Psoas muscle (tissue), 8 donors: Measurements from ENCODE around the gene DCC. TPM values are rescaled to one million over a fixed set of nuclear protein-coding genes. Genes with fewer than 3 reads are reported as not detected.

Experiments used
- ATAC-seq, 4 donors: fragments of 200-7000 bp; cut with Tn5 transposase; one replicate each; pipeline ENCODE4 v1.9.1; 2020; ENCODE audit warnings: moderate library complexity in 3 of 4, mild to moderate bottlenecking in 2 of 4
- DNase-seq, 2 donors: peaks; one replicate each; pipeline ENCODE4 v3.0.0-alpha.2; 2020
- H3K27ac ChIP-seq: fragments of 200-600 bp; one replicate; pipeline ENCODE4 v1.8.0; 2022
- H3K27me3 ChIP-seq, 3 donors: fragments of 200-600 bp in 1 of 3; one replicate each; pipeline versions ENCODE4 v1.6.1 to v1.8.0; 2013 to 2022; ENCODE audit warnings: low read length in 2 of 3, mild to moderate bottlenecking in 2 of 3, moderate library complexity in 1 of 3; ENCODE audit not compliant: insufficient read depth in 3 of 3
- H3K36me3 ChIP-seq, 2 donors: fragments of 200-600 bp in 1 of 2; one replicate each; pipeline versions ENCODE4 v1.6.1 to v1.8.0; 2013 to 2022; ENCODE audit warnings: low read depth in 1 of 2, mild to moderate bottlenecking in 1 of 2, moderate library complexity in 1 of 2; ENCODE audit not compliant: insufficient read depth in 1 of 2
- H3K4me1 ChIP-seq: fragments of 200-600 bp; one replicate; pipeline ENCODE4 v1.8.0; 2022
- H3K4me3 ChIP-seq: fragments of 200-600 bp; one replicate; pipeline ENCODE4 v1.8.0; 2022; ENCODE audit warnings: mild to moderate bottlenecking
- H3K9me3 ChIP-seq: fragments of 200-600 bp; one replicate; pipeline ENCODE4 v1.8.0; 2022
- WGBS, 3 donors: extraction: QIAGEN DNeasy Blood & Tissue Kit; methylation state at CpG; one replicate each; pipeline versions ENCODE4 v1.1.6 to v1.1.7; 2013; 5-methylcytosine and 5-hydroxymethylcytosine counted together
- intact Hi-C, 2 donors: fragments of 100-400 bp; cut with DNase I; formaldehyde crosslinking; loops; one replicate each; pipeline versions ENCODE4 v1.11.0 to v1.14.2; 2022
- polyA plus RNA-seq, 3 donors: library from polyadenylated mRNA; stranded (reverse); fragments of 200-250 nt; gene quantifications; one replicate each; pipeline ENCODE4 v1.2.3, GENCODE V29; 2013
- total RNA-seq, 4 donors: library from RNA; stranded (reverse); fragmentation: NEBNext Ultra II Directional in 2 of 4; extraction: Animal tissue kit (Norgen Biotek cat#: 25700) in 2 of 4; gene quantifications; one replicate each; pipeline versions ENCODE4 v1.2.1 to v1.2.4, GENCODE V29; 2021 to 2023
- TF ChIP-seq, protein P1 (sequence below): fragments of 200-600 bp; IDR thresholded peaks from one replicate; pipeline ENCODE4 v1.8.0; 2022; ENCODE audit warnings: antibody characterized with exemption
- donor health status: healthy with polysubstance abuse.
- donor health status: DM: no; HTN: no; CAD: no; lungs with moderate emphysema.
- donor health status: Bipolar disorder and iron deficiency.
- donor health status: healthy.
- donor health status: DM: yes; HTN: yes; CAD: no.
- donor health status: DM: no; HTN: no; CAD: no.
- donor health status: DM: no; HTN: no; CAD: no.
- donor health status: DM: yes; HTN: yes; CAD: no.

The DCC gene
- total and polyA plus RNA-seq, 7 donors, result 0.01 to 0.02 TPM; not detected in 5

DNA sequence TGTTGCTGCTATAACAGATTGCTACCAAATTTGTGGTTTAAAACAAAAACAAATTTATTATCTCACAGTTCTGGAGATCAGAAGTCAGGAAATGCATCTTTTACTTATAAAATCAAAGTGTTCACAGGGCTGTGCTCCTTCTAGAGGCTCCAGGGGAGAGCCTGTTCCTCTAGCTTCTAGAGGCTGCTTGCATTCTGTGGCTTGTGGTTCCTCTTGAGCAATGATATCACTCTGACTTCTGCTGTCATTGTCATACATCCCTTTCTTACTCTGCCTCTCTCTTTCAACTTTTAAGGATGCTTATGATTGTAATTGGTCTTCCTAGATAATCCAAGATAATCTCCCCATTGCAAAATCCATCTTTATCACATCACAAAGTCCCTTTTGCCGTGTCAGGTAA is 6.1 kb upstream of the DCC start:
- H3K4me3 ChIP-seq, result no peak overlapping the region
- 60 to 73% (median 71%) methylated on average over 1 of the region's 1 CpG for WGBS, 3 donors
- no peaks in the 10 kb centered on the region for H3K4me1 ChIP-seq

GRCh38 chr18:52334307-52334706 is 5.7 kb upstream of the DCC start:
- no peak for ATAC-seq
- no peak for DNase-seq
- 68 to 79% (median 73%) methylated on average over 2 of the region's 2 CpGs for WGBS, 3 donors
- no peaks in the 10 kb centered on the region for H3K36me3 ChIP-seq
- intact Hi-C loops, result no loop called here
- TF ChIP-seq, protein P1, sequence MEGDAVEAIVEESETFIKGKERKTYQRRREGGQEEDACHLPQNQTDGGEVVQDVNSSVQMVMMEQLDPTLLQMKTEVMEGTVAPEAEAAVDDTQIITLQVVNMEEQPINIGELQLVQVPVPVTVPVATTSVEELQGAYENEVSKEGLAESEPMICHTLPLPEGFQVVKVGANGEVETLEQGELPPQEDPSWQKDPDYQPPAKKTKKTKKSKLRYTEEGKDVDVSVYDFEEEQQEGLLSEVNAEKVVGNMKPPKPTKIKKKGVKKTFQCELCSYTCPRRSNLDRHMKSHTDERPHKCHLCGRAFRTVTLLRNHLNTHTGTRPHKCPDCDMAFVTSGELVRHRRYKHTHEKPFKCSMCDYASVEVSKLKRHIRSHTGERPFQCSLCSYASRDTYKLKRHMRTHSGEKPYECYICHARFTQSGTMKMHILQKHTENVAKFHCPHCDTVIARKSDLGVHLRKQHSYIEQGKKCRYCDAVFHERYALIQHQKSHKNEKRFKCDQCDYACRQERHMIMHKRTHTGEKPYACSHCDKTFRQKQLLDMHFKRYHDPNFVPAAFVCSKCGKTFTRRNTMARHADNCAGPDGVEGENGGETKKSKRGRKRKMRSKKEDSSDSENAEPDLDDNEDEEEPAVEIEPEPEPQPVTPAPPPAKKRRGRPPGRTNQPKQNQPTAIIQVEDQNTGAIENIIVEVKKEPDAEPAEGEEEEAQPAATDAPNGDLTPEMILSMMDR, result no peak
- H3K4me3 ChIP-seq, result no peak overlapping the region
- no peaks in the 10 kb centered on the region for H3K9me3 ChIP-seq
- H3K27ac ChIP-seq, result no peak overlapping the region
- H3K27me3 ChIP-seq, result peaks cover 0 to 12% (median 2%) of the 10 kb centered on the region in 3 donors
- H3K4me1 ChIP-seq, result no peaks in the 10 kb centered on the region

More for the DNA sequence above, 6.1 kb upstream of the DCC start:
- Histone ChIP-seq H3K27ac (no peak overlapping the region), H3K9me3 (no peaks in the 10 kb centered on the region), H3K36me3 (no peaks in the 10 kb centered on the region), H3K27me3 (peaks cover 0 to 8% (median 2%) of the 10 kb centered on the region in 3 donors)
- TF ChIP-seq, protein P1, result no peak
- intact Hi-C loops, result no loop called here
- DNase-seq (no peak), ATAC-seq (no peak)

DNA sequence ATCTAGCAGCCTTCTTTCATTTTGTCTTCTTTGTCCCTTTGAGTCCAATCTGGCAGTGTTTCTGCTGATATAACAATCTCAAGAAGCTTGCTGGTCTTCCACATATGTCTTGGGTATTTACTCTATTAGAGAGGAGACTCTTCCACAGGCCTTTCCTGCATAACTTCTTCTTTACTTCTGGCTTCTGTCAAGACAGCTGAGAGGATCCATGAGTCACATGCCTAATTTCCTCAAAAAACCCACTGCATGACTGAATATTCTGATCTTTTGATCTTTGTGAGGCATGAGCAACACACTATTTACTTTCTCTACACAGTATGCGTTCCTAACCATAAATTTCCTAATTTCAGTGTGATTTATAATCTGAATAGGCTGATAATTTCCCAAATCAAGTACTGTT is 5.1 kb upstream of the DCC start:
- DNase-seq (no peak), ATAC-seq (no peak)
- TF ChIP-seq, protein P1, result no peak
- Histone ChIP-seq H3K4me1 (no peaks in the 10 kb centered on the region), H3K4me3 (no peak overlapping the region), H3K27me3 (peaks cover 2 to 18% (median 2%) of the 10 kb centered on the region in 3 donors), H3K36me3 (no peaks in the 10 kb centered on the region), H3K27ac (no peak overlapping the region), H3K9me3 (no peaks in the 10 kb centered on the region)
- intact Hi-C loops, result no loop called here
- 52 to 82% (median 63%) methylated on average over 1 of the region's 1 CpG for WGBS, 3 donors

DNA sequence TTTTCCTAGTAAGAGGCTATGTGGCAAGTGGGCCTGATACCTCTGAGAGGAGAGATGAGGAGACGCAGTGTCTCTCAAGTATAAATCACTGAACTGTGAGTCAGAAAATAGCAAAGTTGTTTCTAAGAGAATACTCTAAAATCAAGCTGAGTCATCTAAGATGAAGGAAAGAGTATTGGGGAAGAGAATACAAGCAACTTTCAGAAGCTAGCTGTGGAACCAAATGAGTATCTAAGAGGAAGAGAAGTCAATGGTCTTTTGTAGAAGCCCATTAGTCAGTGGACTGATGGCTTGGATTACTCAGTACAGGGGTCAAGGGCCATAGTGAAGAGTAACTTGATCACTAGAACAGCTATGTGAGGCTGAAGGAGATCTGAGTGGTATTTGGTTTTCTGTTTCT is 2.7 kb upstream of the DCC start:
- DNase-seq, result no peak
- H3K27me3 ChIP-seq, result peaks cover 2 to 41% (median 10%) of the 10 kb centered on the region in 3 donors
- no peaks in the 10 kb centered on the region for H3K4me1 ChIP-seq
- H3K36me3 ChIP-seq, result no peaks in the 10 kb centered on the region
- ATAC-seq, result no peak
- TF ChIP-seq, protein P1, result no peak
- WGBS, 3 donors, result 89 to 93% (median 89%) methylated on average over 1 of the region's 1 CpG
- no peaks in the 10 kb centered on the region for H3K9me3 ChIP-seq
- no peak overlapping the region for H3K27ac ChIP-seq
- intact Hi-C loops, result no loop called here
- H3K4me3 ChIP-seq, result no peak overlapping the region

GRCh38 chr18:52340406-52341102 is 557 bp downstream of the DCC start:
- ATAC-seq (no peak), DNase-seq (no peak)
- Histone ChIP-seq H3K27ac (no peak overlapping the region), H3K36me3 (no peaks in the 10 kb centered on the region), H3K4me3 (no peak overlapping the region), H3K4me1 (no peaks in the 10 kb centered on the region), H3K9me3 (no peaks in the 10 kb centered on the region), H3K27me3 (peaks cover 0 to 50% (median 10%) of the 10 kb centered on the region in 3 donors)
- intact Hi-C loops, result no loop called here
- TF ChIP-seq, protein P1, result no peak
- WGBS, 3 donors, result 1 to 3% (median 1%) methylated on average over 32 of the region's 32 CpGs
